OCI-LY7 (cell line): ENCODE data around the gene PLA2R1. TPM values are rescaled to one million over a fixed set of nuclear protein-coding genes. Genes with fewer than 3 reads are reported as not detected.

Experiments used
- BruUV-seq: library from RNA; stranded (reverse); fragments of 400-500 nt; replicated peaks from 2 replicates; lab custom pipeline; 2021; lab: Mats Ljungman, UMichigan
- CTCF ChIA-PET: fragments of 300-600 bp; sonication (Branson Sonifier 250); formaldehyde crosslinking; loops from one replicate; lab custom pipeline; 2022; ENCODE audit warnings: antibody characterized with exemption; ENCODE audit not compliant: unreplicated experiment; lab: Charles Lee
- POLR2A ChIA-PET: fragments of 300-600 bp; sonication (Branson Sonifier 250); formaldehyde crosslinking; loops from one replicate; lab custom pipeline; 2022; ENCODE audit warnings: antibody characterized with exemption; lab: Charles Lee
- DNase-seq: peaks from one replicate; pipeline ENCODE4 v3.0.0-alpha.2; 2015; ENCODE audit warnings: low spot score
- H2AFZ ChIP-seq: fragments of 200-600 bp; sonication (generic), shearing (Covaris generic); 2 replicates; pipeline ENCODE4 v1.6.1; 2014; ENCODE audit warnings: mild to moderate bottlenecking, antibody characterized with exemption, low read length, moderate library complexity
- H3K27ac ChIP-seq: fragments of 200-600 bp; sonication (generic); 2 replicates; pipeline ENCODE4 v1.5.1; 2014; ENCODE audit warnings: mixed run types, low read depth, mild to moderate bottlenecking, moderate library complexity, low read length, inconsistent platforms; ENCODE audit not compliant: poor library complexity, severe bottlenecking
- H3K36me3 ChIP-seq: fragments of 200-600 bp; sonication (generic); 2 replicates; pipeline ENCODE4 v1.6.1; 2014; ENCODE audit warnings: mild to moderate bottlenecking, antibody characterized with exemption, low read length, moderate library complexity, mixed read lengths; ENCODE audit not compliant: insufficient read depth
- H3K4me1 ChIP-seq: fragments of 200-600 bp; sonication (generic); 2 replicates; pipeline ENCODE4 v1.5.1; 2014; ENCODE audit warnings: mild to moderate bottlenecking, low read length; ENCODE audit not compliant: insufficient read depth, poor library complexity, severe bottlenecking
- H3K4me2 ChIP-seq: fragments of 200-600 bp; sonication (generic); 2 replicates; pipeline ENCODE4 v1.6.1; 2014; ENCODE audit warnings: mild to moderate bottlenecking, low read length
- H3K4me3 ChIP-seq: fragments of 200-600 bp; sonication (generic); 2 replicates; pipeline ENCODE4 v1.5.1; 2014; ENCODE audit warnings: mild to moderate bottlenecking, low read depth, low read length; ENCODE audit not compliant: poor library complexity, severe bottlenecking
- H3K79me2 ChIP-seq: fragments of 200-600 bp; sonication (generic); 2 replicates; pipeline ENCODE4 v1.6.1; 2016; ENCODE audit warnings: low read depth, mild to moderate bottlenecking, low read length, moderate library complexity, mixed read lengths; ENCODE audit not compliant: insufficient read depth
- H3K9me2 ChIP-seq: fragments of 200-600 bp; sonication (generic); 2 replicates; pipeline ENCODE4 v1.6.1; 2016; ENCODE audit warnings: mild to moderate bottlenecking, low read length, mixed read lengths; ENCODE audit not compliant: insufficient read depth
- H3K9me3 ChIP-seq: fragments of 200-600 bp; sonication (generic); 2 replicates; pipeline ENCODE4 v1.6.1; 2014; ENCODE audit warnings: mild to moderate bottlenecking, mixed run types, low read length, mixed read lengths
- H4K20me1 ChIP-seq: fragments of 200-600 bp; sonication (generic); 2 replicates; pipeline ENCODE4 v1.6.1; 2014; ENCODE audit warnings: mild to moderate bottlenecking, antibody characterized with exemption, low read length, moderate library complexity, mixed read lengths; ENCODE audit not compliant: insufficient read depth
- CTCF ChIP-seq: fragments of 200-600 bp; sonication (generic); conservative IDR thresholded peaks from 2 replicates; pipeline ENCODE4 v1.5.1; 2014; ENCODE audit warnings: mild to moderate bottlenecking, antibody characterized with exemption, low read length, moderate library complexity, mixed read lengths
- EZH2phosphoT487 ChIP-seq: fragments of 200-600 bp; sonication (generic); IDR thresholded peaks from 2 replicates; pipeline ENCODE4 v1.6.1; 2018; ENCODE audit warnings: low read depth, borderline replicate concordance, mild to moderate bottlenecking, mixed run types, antibody characterized with exemption, low read length, moderate library complexity, mixed read lengths
- intact Hi-C: fragments of 100-400 bp; cut with micrococcal nuclease; formaldehyde crosslinking; loops from one replicate; pipeline ENCODE4 v1.10.0; 2022; ENCODE audit not compliant: unreplicated experiment
- total RNA-seq, 2 experiments: library from RNA; depleted of rRNA in 1 of 2; stranded (reverse); fragments of >200 nt in 1 of 2; shearing (Covaris generic) in 1 of 2; gene quantifications; 2 replicates each; pipeline ENCODE4 v1.2.3, GENCODE V29; 2014 to 2022

The PLA2R1 gene
- total RNA-seq, 2 experiments from 2014 or later = not detected

DNA sequence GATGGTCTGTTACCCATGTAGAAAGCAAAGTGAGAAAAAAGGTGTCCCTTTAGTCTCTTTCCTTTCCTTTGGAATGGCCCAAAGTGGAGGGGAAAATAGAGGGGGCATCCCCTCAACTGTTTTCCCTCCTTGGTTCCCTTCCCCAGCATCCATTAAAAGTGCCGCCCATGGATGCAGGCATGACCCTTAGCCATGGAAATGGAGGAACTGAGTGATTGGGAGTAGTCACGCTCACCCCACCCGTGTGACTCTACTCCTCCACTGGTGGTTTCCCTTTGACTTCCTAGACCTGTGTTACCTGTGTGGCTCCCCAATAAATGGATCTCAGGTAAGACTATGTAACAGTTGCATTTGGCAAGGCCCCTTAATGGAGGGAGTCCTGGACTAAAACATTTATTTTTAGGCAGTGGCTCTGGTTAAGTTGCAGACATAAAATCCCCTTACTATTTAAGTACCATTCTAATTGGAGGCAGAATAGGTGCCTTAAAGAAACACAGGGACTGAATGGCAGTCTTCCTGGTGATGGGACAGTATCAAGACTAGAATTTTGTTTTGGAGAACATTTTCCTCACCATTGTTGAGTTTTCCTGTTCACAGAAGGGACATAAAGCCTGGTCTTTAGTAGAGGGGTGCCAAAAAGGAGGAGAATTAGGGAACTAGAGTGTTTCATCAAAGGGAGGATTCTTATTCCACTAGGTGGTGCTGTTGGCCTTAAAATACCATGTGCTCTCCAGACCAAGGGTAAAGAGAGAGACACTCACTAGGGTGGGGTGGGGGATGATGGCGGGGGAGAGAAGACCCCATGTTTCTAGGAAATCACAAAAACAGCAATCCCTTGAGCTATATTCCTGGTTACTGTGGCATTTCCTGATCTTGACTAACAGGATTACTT lies 25.7 kb upstream of the PLA2R1 start:
- Histone ChIP-seq H3K9me3 (no peaks in the 10 kb centered on the region), H3K36me3 (no peaks in the 10 kb centered on the region), H3K4me3 (no peak overlapping the region), H3K4me2 (no peak overlapping the region), H3K4me1 (no peaks in the 10 kb centered on the region), H3K79me2 (no peaks in the 10 kb centered on the region), H3K9me2 (no peaks in the 10 kb centered on the region), H2AFZ (no peak overlapping the region), H4K20me1 (no peaks in the 10 kb centered on the region), H3K27ac (no peak overlapping the region)
- no TSS peak for BruUV-seq
- POLR2A ChIA-PET = no interaction called here
- intact Hi-C loops = loop anchor here (1.0 to 10.0 kb wide), 3 partner anchors 122 to 1187 kb away; no protein-coding TSS in a partner anchor
- CTCF ChIA-PET = no interaction called here
- TF ChIP-seq CTCF = peak; percentile 75
- no peak for TF ChIP-seq EZH2phosphoT487
- peak; percentile 50 for DNase-seq

DNA sequence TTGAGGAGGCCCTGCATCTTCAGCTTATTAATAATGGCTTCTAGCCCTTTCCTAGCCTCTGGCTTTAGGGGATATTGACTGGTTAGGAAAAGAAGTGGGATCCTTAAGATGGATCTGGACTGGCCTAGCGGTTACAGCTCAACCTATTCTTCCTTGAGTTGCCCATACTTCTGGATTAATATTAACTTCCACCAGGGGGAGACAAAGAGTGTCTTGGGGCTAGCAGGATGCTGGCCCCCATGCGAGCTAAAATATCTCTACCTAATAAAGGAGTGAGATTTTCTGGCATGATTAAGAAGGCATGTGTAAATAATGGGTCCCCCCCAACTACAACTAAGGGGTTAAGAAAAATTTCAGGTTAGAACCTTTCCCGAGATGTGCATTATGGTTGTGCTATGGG lies 23.2 kb upstream of the PLA2R1 start:
- H3K9me3 ChIP-seq = no peaks in the 10 kb centered on the region
- no peaks in the 10 kb centered on the region for H3K36me3 ChIP-seq
- POLR2A ChIA-PET = no interaction called here
- no peak overlapping the region for H3K4me2 ChIP-seq
- no peak overlapping the region for H3K4me3 ChIP-seq
- peak; percentile 20 for DNase-seq
- H3K79me2 ChIP-seq = no peaks in the 10 kb centered on the region
- no peaks in the 10 kb centered on the region for H3K4me1 ChIP-seq
- CTCF ChIA-PET = no interaction called here
- intact Hi-C loops = loop anchor here (10.0 kb wide), 1 partner anchor 1189 kb away; no protein-coding TSS in a partner anchor
- no TSS peak for BruUV-seq
- no peaks in the 10 kb centered on the region for H3K9me2 ChIP-seq
- no peaks in the 10 kb centered on the region for H4K20me1 ChIP-seq
- TF ChIP-seq EZH2phosphoT487 (no peak), CTCF (peak; percentile 68)
- H2AFZ ChIP-seq = no peak overlapping the region
- H3K27ac ChIP-seq = no peak overlapping the region
